Uterus (tissue), 2 donors: Measurements from ENCODE around the gene MANEA.

Source experiments
- CTCF ChIP-seq, 4 experiments: fragments of 200-600 bp in 2 of 4; fragments of 450-650 bp in 2 of 4; sonication (generic) in 2 of 4; IDR thresholded peaks; one replicate each; pipeline ENCODE4 v1.5.1; 2016 to 2019; ENCODE audit warnings: antibody characterized with exemption in 4 of 4, mild to moderate bottlenecking in 2 of 4, moderate library complexity in 1 of 4
- POLR2A ChIP-seq, 2 donors: fragments of 450-650 bp; IDR thresholded peaks; one replicate each; pipeline ENCODE4 v1.6.1; 2016; ENCODE audit warnings: antibody characterized with exemption in 2 of 2, mild to moderate bottlenecking in 1 of 2, moderate library complexity in 1 of 2

GRCh38 chr6:95543798-95544197, 33.5 kb upstream of the MANEA start:
- TF ChIP-seq CTCF (IDR thresholded peaks at IDR 0.05), result no peak
- TF ChIP-seq POLR2A (IDR thresholded peaks at IDR 0.05), result no peak
